Measurements from ENCODE around the gene CHML.

GRCh38 chr1:241638909-241639622, 1.1 kb downstream of the CHML start:
- TF ChIP-seq CTCF (IDR thresholded peaks at IDR 0.05) (no peak), POLR2A (IDR thresholded peaks at IDR 0.05) (no peak)
